ENCODE results near the gene ZC3H7B. TPM values are rescaled to one million over a fixed set of nuclear protein-coding genes. Genes with fewer than 3 reads are reported as not detected.

ZC3H7B gene
- total RNA-seq, 1 experiment from 2014 or later: 42.0 TPM

GRCh38 chr22:41367680-41368542, 66.6 kb downstream of the ZC3H7B start:
- H3K27me3 ChIP-seq (ENCODE audit: insufficient read depth, low read length): no peaks in the 10 kb centered on the region
- no TSS peak for BruUV-seq (replicated peaks)
- no peaks in the 10 kb centered on the region for H3K9me2 ChIP-seq (ENCODE audit: insufficient read depth)
- peak overlapping the region; percentile 51 for H3K9ac ChIP-seq (ENCODE audit: low read length)
- peak overlapping the region; percentile 1; the same call in 1 of the 2 replicates for H3K27ac ChIP-seq (ENCODE audit: low read depth, low read length)
- intact Hi-C loops (cut with micrococcal nuclease): no loop called here
- ATAC-seq (no peak), DNase-seq (ENCODE audit: low read depth, low spot score) (no peak)
- H3K4me3 ChIP-seq (replicated peaks in 1 of 2; ENCODE audit: low read depth in 1 of 2, low read length in 2 of 2): peak overlapping the region in 1 of 2 experiments; percentile 37; a peak in 3 of 4 replicates
- no peaks in the 10 kb centered on the region for H3K36me3 ChIP-seq (ENCODE audit: control insufficient read depth in 1 of 2, insufficient read depth in 2 of 2, low read length in 2 of 2)
- H2AFZ ChIP-seq (ENCODE audit: low read depth, low read length, poor library complexity, severe bottlenecking): no peak overlapping the region
- no peaks in the 10 kb centered on the region for H3K9me3 ChIP-seq (ENCODE audit: control insufficient read depth in 1 of 2, insufficient read depth in 1 of 2, low read depth in 1 of 2, low read length in 2 of 2)
- RAD21 ChIA-PET (ENCODE audit: low non-redundant PET in 1 of 2, low total read pairs in 2 of 2, uncharacterized antibody in 2 of 2, unreplicated experiment in 2 of 2): no interaction called here
- POLR2A ChIA-PET: interaction anchor here (1.2 to 3.2 kb wide), 2 partner anchors 8 to 13 kb away, joined by 4 to 16 read pairs; partner anchors contain the start of gene TEF
- no peaks in the 10 kb centered on the region for H4K20me1 ChIP-seq (ENCODE audit: insufficient read depth)
- no peaks in the 10 kb centered on the region for H3K79me2 ChIP-seq (ENCODE audit: insufficient read depth, low read length)
- peak overlapping the region; percentile 82 for H3K4me2 ChIP-seq (ENCODE audit: low read length)
- no peak for TF ChIP-seq ELF1 (IDR thresholded peaks at IDR 0.05; ENCODE audit: borderline replicate concordance, low read depth)
- CTCF ChIA-PET: interaction anchor here (1.1 to 1.2 kb wide), 2 partner anchors 9 to 13 kb away, joined by 3 to 4 read pairs; partner anchors contain the start of gene TEF
- H3K4me1 ChIP-seq (ENCODE audit: control insufficient read depth in 1 of 2, insufficient read depth in 2 of 2, low read length in 2 of 2): peaks cover 17 to 18% of the 10 kb centered on the region in 2 experiments

GRCh38 chr22:41368543-41369423, 67.5 kb downstream of the ZC3H7B start:
- Histone ChIP-seq H3K9me3 (ENCODE audit: control insufficient read depth in 1 of 2, insufficient read depth in 1 of 2, low read depth in 1 of 2, low read length in 2 of 2) (no peaks in the 10 kb centered on the region), H3K4me1 (ENCODE audit: control insufficient read depth in 1 of 2, insufficient read depth in 2 of 2, low read length in 2 of 2) (peaks cover 17 to 18% of the 10 kb centered on the region in 2 experiments), H3K4me3 (replicated peaks in 1 of 2; ENCODE audit: low read depth in 1 of 2, low read length in 2 of 2) (no peak overlapping the region), H4K20me1 (ENCODE audit: insufficient read depth) (no peaks in the 10 kb centered on the region), H3K9me2 (ENCODE audit: insufficient read depth) (no peaks in the 10 kb centered on the region), H3K9ac (ENCODE audit: low read length) (no peak overlapping the region), H2AFZ (ENCODE audit: low read depth, low read length, poor library complexity, severe bottlenecking) (no peak overlapping the region), H3K36me3 (ENCODE audit: control insufficient read depth in 1 of 2, insufficient read depth in 2 of 2, low read length in 2 of 2) (no peaks in the 10 kb centered on the region), H3K79me2 (ENCODE audit: insufficient read depth, low read length) (no peaks in the 10 kb centered on the region), H3K27me3 (ENCODE audit: insufficient read depth, low read length) (no peaks in the 10 kb centered on the region), H3K27ac (ENCODE audit: low read depth, low read length) (no peak overlapping the region), H3K4me2 (ENCODE audit: low read length) (no peak overlapping the region)
- RAD21 ChIA-PET (ENCODE audit: low non-redundant PET in 1 of 2, low total read pairs in 2 of 2, uncharacterized antibody in 2 of 2, unreplicated experiment in 2 of 2): no interaction called here
- CTCF ChIA-PET: no interaction called here
- TF ChIP-seq ZFX (IDR thresholded peaks at IDR 0.05): no peak
- no peak for TF ChIP-seq ZNF274 (IDR thresholded peaks at IDR 0.05; ENCODE audit: low read depth, low read length)
- no peak for TF ChIP-seq CTCF (IDR thresholded peaks at IDR 0.05 in 2 of 3, conservative IDR thresholded peaks at IDR 0.05 in 1 of 3; ENCODE audit: borderline replicate concordance in 1 of 3, insufficient read depth in 1 of 3, low read depth in 2 of 3, low read length in 2 of 3)
- TF ChIP-seq RAD21 (IDR thresholded peaks at IDR 0.05; ENCODE audit: low read depth): no peak
- no peak for TF ChIP-seq SP1 (IDR thresholded peaks at IDR 0.05; ENCODE audit: low read depth)
- TF ChIP-seq SRF (IDR thresholded peaks at IDR 0.05; ENCODE audit: low read depth): no peak
- no peak for TF ChIP-seq EZH2 (IDR thresholded peaks at IDR 0.05)
- no peak for TF ChIP-seq ZBTB33 (IDR thresholded peaks at IDR 0.05; ENCODE audit: extremely low read depth, insufficient replicate concordance, low read length)
- TF ChIP-seq CBX3 (IDR thresholded peaks at IDR 0.05; ENCODE audit: low read depth): no peak
- BruUV-seq (replicated peaks): no TSS peak
- no peak for DNase-seq (ENCODE audit: low read depth, low spot score)
- intact Hi-C loops (cut with micrococcal nuclease): no loop called here
- POLR2A ChIA-PET: interaction anchor here (3.2 kb wide), 1 partner anchor 12 kb away, joined by 16 read pairs; the partner anchor contains the start of gene TEF
- ATAC-seq: no peak

All from HCT116 (cell line).